Ishikawa (cell line): ENCODE results near the gene CLIC3.

Experiments used
- CEBPB ChIP-seq: IDR thresholded peaks from 2 replicates; pipeline ENCODE4 v1.6.1; 2012
- CREB1 ChIP-seq: IDR thresholded peaks from 2 replicates; pipeline ENCODE4 v1.6.1; 2012; ENCODE audit warnings: low read depth
- EGR1 ChIP-seq: IDR thresholded peaks from 2 replicates; pipeline ENCODE4 v1.6.1; 2012
- EP300 ChIP-seq: IDR thresholded peaks from 2 replicates; pipeline ENCODE4 v1.6.1; 2012; ENCODE audit warnings: borderline replicate concordance
- FOXM1 ChIP-seq: IDR thresholded peaks from 2 replicates; pipeline ENCODE4 v1.6.1; 2012; ENCODE audit warnings: low read depth, borderline replicate concordance
- MAX ChIP-seq: IDR thresholded peaks from 2 replicates; pipeline ENCODE4 v1.6.1; 2012
- NFIC ChIP-seq: IDR thresholded peaks from 2 replicates; pipeline ENCODE4 v1.6.1; 2012
- RAD21 ChIP-seq: IDR thresholded peaks from 2 replicates; pipeline ENCODE4 v1.6.1; 2012; ENCODE audit warnings: low read depth
- REST ChIP-seq: IDR thresholded peaks from 2 replicates; pipeline ENCODE4 v1.6.1; 2012; ENCODE audit warnings: low read depth, mild to moderate bottlenecking
- TAF1 ChIP-seq: IDR thresholded peaks from 2 replicates; pipeline ENCODE4 v1.6.1; 2012; ENCODE audit warnings: low read depth, mild to moderate bottlenecking
- TCF12 ChIP-seq: IDR thresholded peaks from 2 replicates; pipeline ENCODE4 v1.6.1; 2012; ENCODE audit warnings: low read depth
- TEAD4 ChIP-seq: IDR thresholded peaks from 2 replicates; pipeline ENCODE4 v1.6.1; 2012
- USF1 ChIP-seq: IDR thresholded peaks from 2 replicates; pipeline ENCODE4 v1.6.1; 2012
- YY1 ChIP-seq: IDR thresholded peaks from 2 replicates; pipeline ENCODE4 v1.6.1; 2012; ENCODE audit warnings: low read depth
- ZBTB7A ChIP-seq: IDR thresholded peaks from 2 replicates; pipeline ENCODE4 v1.6.1; 2012; ENCODE audit warnings: low read depth

The CLIC3 gene

GRCh38 chr9:137035937-137036336, 39.6 kb upstream of the CLIC3 start:
- TF ChIP-seq ZBTB7A (no peak), EGR1 (no peak), RAD21 (no peak), TAF1 (no peak), TEAD4 (no peak), REST (no peak), YY1 (no peak), TCF12 (no peak), USF1 (no peak), FOXM1 (no peak), MAX (no peak), CREB1 (no peak), CEBPB (no peak), EP300 (no peak)

GRCh38 chr9:137035507-137035834, 39.1 kb upstream of the CLIC3 start:
- no peak for TF ChIP-seq TEAD4
- TF ChIP-seq REST = no peak
- no peak for TF ChIP-seq FOXM1
- TF ChIP-seq TCF12 = no peak
- TF ChIP-seq ZBTB7A = no peak
- TF ChIP-seq CREB1 = no peak
- TF ChIP-seq YY1 = no peak
- TF ChIP-seq TAF1 = no peak
- no peak for TF ChIP-seq EGR1
- no peak for TF ChIP-seq NFIC
- no peak for TF ChIP-seq CEBPB
- no peak for TF ChIP-seq RAD21
- no peak for TF ChIP-seq EP300
- TF ChIP-seq USF1 = no peak
- no peak for TF ChIP-seq MAX

GRCh38 chr9:137034709-137035506, 38.5 kb upstream of the CLIC3 start:
- no peak for TF ChIP-seq EGR1
- TF ChIP-seq EP300 = no peak
- no peak for TF ChIP-seq MAX
- TF ChIP-seq CREB1 = no peak
- no peak for TF ChIP-seq TEAD4
- no peak for TF ChIP-seq YY1
- 0 out of 2 replicates have a peak, but pooled peaks have one; percentile 10 for TF ChIP-seq ZBTB7A
- TF ChIP-seq RAD21 = peak; percentile 95
- no peak for TF ChIP-seq REST
- TF ChIP-seq NFIC = no peak
- no peak for TF ChIP-seq FOXM1
- no peak for TF ChIP-seq CEBPB
- TF ChIP-seq USF1 = no peak
